DMS53 treated with DMSO at 0.1 percent for 48 hours (cell line): ENCODE data around the gene MAD1L1.
"Not testable (repeated sequence)": the region's sequence is repeated elsewhere in the genome, so short reads cannot be mapped to it uniquely, and the experiment has no call there.

ENCODE experiments used
- DNase-seq: peaks from one replicate; lab custom pipeline; 2025; ENCODE audit not compliant: unreplicated experiment; lab: John Stamatoyannopoulos, UW

MAD1L1 gene

DNA sequence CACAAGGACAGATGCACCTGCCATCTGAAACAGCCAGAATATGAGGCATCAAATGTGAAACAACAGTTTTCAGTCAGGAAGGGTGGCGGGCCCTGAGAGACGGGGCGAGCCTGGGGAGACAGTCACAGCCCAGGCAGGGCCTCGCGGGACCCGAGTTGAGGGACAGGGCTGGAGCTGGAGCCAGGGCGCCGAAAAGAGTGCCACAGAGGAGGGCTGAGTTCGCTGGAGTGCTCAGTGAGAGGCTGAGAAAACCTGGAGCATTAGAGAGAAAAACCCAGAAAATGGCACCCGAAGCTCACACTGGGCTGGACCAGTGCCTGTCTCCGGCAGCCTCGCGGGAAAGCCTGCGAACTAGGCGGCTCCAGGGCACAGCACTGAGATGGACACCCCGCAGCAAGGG, 404.6 kb downstream of the MAD1L1 start:
- DNase-seq: not testable (repeated sequence)

DNA sequence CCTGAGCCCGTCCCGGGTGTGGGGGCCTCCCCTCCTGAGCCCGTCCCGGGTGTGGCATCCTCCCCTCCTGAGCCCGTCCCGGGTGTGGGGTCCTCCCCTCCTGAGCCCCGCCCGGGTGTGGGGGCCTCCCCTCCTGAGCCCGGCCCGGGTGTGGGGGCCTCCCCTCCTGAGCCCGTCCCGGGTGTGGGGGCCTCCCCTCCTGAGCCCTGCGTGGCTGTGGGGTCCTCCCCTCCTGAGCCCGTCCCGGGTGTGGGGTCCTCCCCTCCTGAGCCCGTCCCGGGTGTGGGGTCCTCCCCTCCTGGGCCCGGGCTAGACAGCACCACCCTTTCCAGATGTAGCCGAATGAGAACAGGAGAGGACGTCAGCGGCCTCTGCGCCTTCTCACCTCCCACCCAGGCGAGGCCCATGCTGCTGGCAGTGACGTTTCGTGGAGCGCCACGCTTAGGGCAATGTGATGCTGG, 405.2 kb downstream of the MAD1L1 start:
- not testable (repeated sequence) for DNase-seq

- not testable (repeated sequence) for DNase-seq
These were observed 405.8 kb downstream of the MAD1L1 start for GRCh38 chr7:1826931-1827330.

DNA sequence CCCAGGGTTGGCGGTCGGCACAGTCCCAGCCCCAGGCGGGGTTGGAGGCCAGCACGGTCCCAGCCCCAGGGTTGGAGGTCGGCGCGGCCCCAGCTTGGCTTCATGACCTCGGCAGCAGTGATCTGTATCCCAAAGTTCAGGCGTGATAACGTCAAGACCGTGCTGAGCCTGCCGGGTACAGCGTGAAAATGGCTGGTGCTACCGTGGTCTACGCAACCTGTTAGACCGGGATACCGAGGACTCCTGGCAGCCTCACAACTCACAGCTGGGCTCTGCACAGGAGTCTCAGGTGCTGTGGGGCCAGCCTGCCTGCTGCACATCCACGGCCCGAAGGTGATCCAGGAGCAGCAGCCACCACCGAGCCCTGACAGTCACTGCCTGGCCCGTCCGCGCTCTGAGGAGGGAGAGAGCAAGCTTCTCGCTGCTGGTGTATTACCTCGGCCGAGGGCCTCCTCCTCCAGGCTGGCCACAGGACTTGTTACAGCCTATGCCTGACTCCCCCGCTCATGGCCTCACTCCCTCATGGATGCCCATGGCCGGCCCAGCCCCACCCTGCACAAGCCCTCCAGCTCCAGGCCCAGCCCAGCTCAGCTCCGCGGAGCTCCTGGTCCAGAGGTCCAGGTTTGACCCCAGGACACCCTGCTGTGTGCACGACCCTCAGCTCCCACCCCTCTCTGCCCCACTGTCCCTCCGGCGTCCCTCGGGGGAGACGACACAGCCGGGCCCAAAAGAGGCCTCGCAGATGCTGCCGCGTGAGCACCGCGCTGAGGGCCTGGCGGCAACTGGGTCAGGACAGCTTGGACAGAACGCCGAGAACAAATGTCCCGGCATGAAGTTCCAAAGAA, 406.6 kb downstream of the MAD1L1 start:
- no peak for DNase-seq

- DNase-seq: not testable (repeated sequence)
These were observed 407.2 kb downstream of the MAD1L1 start for GRCh38 chr7:1825647-1825896.

- DNase-seq: not testable (repeated sequence)
These were observed 407.7 kb downstream of the MAD1L1 start for GRCh38 chr7:1824882-1825646.

DNA sequence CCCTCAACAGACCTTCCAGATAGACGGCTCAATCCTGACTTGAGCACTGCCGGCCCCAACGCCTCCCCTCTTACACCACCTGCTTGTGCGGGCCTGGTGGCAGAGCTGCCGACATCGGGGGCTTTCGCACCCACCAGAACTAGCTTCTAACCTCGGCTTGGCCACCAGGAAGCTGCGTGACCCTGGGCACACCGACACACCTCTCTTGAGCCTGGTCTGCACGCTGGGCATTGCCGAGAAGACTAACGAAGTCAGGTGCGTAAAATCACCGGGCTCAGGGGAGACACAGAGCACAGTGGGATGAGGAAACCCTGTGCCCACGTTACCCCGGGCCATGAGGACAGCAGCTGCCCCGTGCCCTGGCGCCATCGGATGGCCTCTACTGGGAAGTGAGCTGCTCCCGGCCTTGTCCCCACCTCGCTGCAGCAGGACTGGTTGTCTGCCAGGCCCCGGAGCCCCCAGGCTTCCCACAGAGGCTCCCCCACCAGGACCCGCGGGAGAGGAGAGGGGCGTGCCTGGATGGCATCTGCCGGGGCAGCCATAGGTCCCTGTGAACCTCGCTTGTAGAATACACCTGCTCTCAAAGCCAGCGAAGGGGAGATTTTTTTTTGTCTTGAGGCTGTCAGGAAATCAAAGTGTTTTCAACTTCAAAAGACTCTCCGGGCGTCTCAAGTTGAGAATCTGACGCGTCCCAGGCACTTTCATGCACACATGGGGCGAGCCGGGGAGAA, 408.4 kb downstream of the MAD1L1 start:
- not testable (repeated sequence) for DNase-seq

DNA sequence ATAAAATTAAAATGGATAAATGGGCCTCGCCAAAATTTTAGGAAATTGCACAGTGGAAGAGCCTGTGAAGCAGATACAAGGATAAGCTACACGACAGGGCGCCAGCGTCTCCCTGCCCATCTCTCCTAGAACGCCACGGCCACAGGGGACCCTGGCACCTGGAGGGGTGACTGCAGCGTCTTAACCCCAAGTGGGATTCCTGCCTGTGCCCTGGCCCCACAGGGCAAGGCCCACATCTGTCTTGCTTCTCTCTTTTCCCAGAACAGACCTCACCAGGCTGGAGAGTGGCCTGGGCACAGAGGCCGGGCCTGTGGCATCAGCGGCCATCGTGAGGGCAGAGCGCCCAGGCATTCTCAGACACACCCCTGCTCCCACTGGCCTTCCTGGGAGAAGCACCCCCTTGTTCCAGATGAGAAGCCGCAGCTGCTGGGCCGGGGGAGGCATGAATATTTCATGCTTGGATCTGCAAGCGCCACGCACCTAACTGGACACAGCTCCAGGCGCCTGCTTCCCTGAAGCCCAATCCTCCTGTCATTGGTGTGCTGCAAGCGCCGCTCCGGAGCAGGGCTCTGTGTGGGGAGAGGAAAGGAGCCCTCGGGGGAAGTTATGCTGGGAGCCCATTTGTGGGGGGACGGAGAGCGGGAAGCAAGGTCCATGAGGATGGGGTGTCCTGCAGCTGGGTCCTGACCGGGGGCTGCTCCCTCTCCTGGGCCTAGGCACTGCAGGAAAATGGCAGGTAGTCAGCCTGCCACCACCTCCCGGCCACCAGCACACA, 409.2 kb downstream of the MAD1L1 start:
- DNase-seq: no peak

DNA sequence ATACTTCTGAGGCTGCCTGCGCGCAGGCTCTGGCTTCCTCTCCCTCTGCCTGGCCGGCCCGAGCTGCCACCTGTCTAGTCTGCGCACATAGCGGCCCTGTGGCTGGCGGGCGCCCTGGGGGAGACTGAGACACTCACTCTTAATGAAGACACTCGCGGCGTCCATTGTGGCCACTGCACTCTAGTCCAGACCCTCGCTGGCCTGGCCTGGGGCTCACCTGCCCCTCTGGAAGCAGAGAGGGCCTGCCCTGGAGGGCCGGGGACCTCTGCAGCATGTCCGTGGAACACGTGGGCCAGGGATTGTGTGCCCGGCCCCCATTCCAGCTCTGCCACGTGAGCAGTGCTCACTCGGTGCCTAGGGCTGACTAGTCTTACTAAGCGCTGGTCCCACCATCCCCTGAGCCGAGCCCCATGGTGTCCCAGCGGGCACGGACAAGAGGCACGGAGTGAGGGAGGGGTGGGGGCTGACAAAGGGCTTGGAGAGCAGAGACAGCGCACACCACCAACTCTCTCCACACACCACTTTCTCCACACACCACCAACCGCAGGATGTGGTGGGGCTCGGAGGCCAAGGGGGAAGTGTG, 413.4 kb downstream of the MAD1L1 start:
- DNase-seq: no peak

- DNase-seq: no peak
These were observed 414.0 kb downstream of the MAD1L1 start for GRCh38 chr7:1818575-1819258.

GRCh38 chr7:1817061-1817712, 415.6 kb downstream of the MAD1L1 start:
- DNase-seq: no peak

DNA sequence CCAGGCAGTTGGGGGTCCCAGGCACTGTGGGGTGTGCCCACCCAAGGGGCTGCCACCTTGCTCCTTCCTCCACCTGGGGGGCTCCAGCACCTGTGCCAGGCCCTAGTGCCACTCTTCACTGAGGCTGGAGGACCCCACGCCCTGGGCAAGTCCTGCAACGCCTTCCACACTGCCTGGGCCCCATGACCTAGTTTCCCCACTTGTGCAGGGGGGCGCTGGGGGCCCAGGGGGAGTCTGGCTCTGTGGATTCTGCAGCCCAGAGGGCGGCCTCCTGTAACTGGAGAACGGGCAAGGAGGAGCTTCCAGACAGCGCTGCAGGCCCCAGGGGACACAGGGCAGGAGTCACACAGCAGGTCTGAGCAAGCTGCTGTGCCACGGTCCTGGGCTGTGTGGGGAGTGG, 416.3 kb downstream of the MAD1L1 start:
- not testable (repeated sequence) for DNase-seq

DNA sequence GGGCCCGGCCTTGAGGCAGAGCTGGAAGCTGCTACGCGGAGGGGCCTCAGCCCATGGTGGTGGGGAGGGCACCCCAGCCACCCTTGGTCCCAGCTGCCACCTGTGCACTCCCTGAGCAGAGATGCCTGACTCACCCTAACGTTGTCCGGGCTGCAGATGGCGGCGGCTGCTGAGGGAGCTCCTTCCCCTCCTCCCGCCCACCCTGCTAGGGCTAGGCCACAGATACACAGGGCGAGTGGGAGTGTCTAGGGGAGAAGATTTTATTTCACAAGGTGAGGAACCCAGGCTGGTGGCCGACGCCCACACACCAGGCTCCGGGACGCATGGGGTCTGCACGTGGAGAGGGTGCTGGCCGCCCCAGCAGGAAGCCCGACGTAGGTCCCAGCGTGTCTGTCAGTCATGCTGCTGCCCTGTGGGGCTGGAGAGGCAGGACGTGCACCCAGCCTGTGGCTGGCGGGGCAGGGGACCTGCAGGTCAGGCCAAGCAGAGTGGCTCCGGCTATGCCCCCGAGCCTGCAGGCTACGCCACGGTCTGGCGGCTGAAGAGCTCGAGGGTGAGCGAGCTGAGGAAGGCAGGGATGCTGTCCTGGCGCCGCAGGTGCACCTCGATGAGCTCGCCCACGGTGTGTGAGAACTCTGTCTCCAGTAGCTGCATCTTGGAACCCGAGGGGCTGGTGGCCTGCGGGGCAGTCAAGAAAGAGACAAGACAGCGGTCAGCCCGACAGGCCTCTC, 417.0 kb downstream of the MAD1L1 start:
- not testable (repeated sequence) for DNase-seq

GRCh38 chr7:1815051-1815481, 417.7 kb downstream of the MAD1L1 start:
- no peak for DNase-seq

- DNase-seq: no peak
These were observed 418.5 kb downstream of the MAD1L1 start for GRCh38 chr7:1814089-1814811.

GRCh38 chr7:1813394-1814088, 419.2 kb downstream of the MAD1L1 start:
- DNase-seq: no peak
